H1 (cell line): ENCODE measurements around the gene UNK. TPM values are rescaled to one million over a fixed set of nuclear protein-coding genes. Genes with fewer than 3 reads are reported as not detected.

ENCODE experiments used
- CTCF ChIA-PET: fragments of 300-600 bp; sonication (Branson Sonifier 250); formaldehyde crosslinking; loops from one replicate; lab custom pipeline; 2021; ENCODE audit not compliant: partially characterized antibody; lab: Charles Lee
- POLR2A ChIA-PET: fragments of 300-600 bp; sonication (Branson Sonifier 250); formaldehyde crosslinking; loops from one replicate; lab custom pipeline; 2021; ENCODE audit warnings: inconsistent platforms; ENCODE audit not compliant: partially characterized antibody; lab: Charles Lee
- DNase-seq, 2 experiments: peaks; one replicate each; pipeline versions ENCODE4 v3.0.0 to v3.0.0-alpha.2; 2010 to 2022; ENCODE audit warnings: low spot score in 2 of 2, low read depth in 1 of 2, mixed read lengths in 1 of 2
- FAIRE-seq: peaks from 2 replicates; lab custom pipeline; 2011; peaks lifted over from hg19 to GRCh38; lab: Jason Lieb, UNC
- H2AFZ ChIP-seq: 2 replicates; pipeline ENCODE4 v1.8.1; 2012; ENCODE audit warnings: low read length, inconsistent platforms
- H2AK5ac ChIP-seq: 2 replicates; pipeline ENCODE4 v1.6.1; 2013; ENCODE audit warnings: low read depth, low read length
- H2BK120ac ChIP-seq: replicated peaks from 2 replicates; pipeline ENCODE3; 2013; ENCODE audit warnings: low read depth, low read length, inconsistent platforms
- H2BK12ac ChIP-seq: 2 replicates; pipeline ENCODE4 v1.6.1; 2013; ENCODE audit warnings: low read depth, low read length
- H2BK15ac ChIP-seq: 2 replicates; pipeline ENCODE4 v1.6.1; 2013; ENCODE audit warnings: low read length
- H2BK20ac ChIP-seq: 2 replicates; pipeline ENCODE4 v1.6.1; 2013; ENCODE audit warnings: low read length
- H2BK5ac ChIP-seq: 2 replicates; pipeline ENCODE4 v1.6.1; 2013; ENCODE audit warnings: low read depth, low read length
- H3K14ac ChIP-seq: 2 replicates; pipeline ENCODE4 v1.6.1; 2013; ENCODE audit warnings: inconsistent platforms; ENCODE audit not compliant: insufficient read length
- H3K18ac ChIP-seq: 2 replicates; pipeline ENCODE4 v1.6.1; 2013; ENCODE audit warnings: low read length; ENCODE audit errors: extremely low read depth
- H3K23ac ChIP-seq: 2 replicates; pipeline ENCODE4 v1.6.1; 2013; ENCODE audit warnings: inconsistent platforms; ENCODE audit not compliant: insufficient read length
- H3K23me2 ChIP-seq: 2 replicates; pipeline ENCODE4 v1.6.1; 2013; ENCODE audit warnings: low read depth, low read length
- H3K27ac ChIP-seq: 2 replicates; pipeline ENCODE4 v1.6.1; 2011; ENCODE audit warnings: low read depth, low read length, inconsistent platforms
- H3K27me3 ChIP-seq, 4 experiments: replicated peaks in 1 of 4; 1 replicate in 1 of 4; 2 replicates in 3 of 4; pipeline versions ENCODE4 v1.6.1 to v1.8.1; 2011 to 2013; ENCODE audit warnings: low read length in 3 of 4, mild to moderate bottlenecking in 3 of 4, inconsistent platforms in 2 of 4, mixed read lengths in 2 of 4, moderate library complexity in 1 of 4; ENCODE audit not compliant: control insufficient read depth in 3 of 4, insufficient read depth in 3 of 4; ENCODE audit errors: extremely low read depth in 1 of 4
- H3K36me3 ChIP-seq, 4 experiments: 2 replicates each; pipeline versions ENCODE4 v1.6.1 to v1.8.1; 2011 to 2013; ENCODE audit warnings: mild to moderate bottlenecking in 4 of 4, low read length in 3 of 4, moderate library complexity in 2 of 4, control low read depth in 1 of 4, inconsistent platforms in 1 of 4; ENCODE audit not compliant: insufficient read depth in 4 of 4, control insufficient read depth in 2 of 4
- H3K4ac ChIP-seq: replicated peaks from 2 replicates; pipeline ENCODE3; 2013; ENCODE audit warnings: low read length, low read depth, mixed read lengths, inconsistent platforms; ENCODE audit not compliant: insufficient read length
- H3K4me1 ChIP-seq, 4 experiments: replicated peaks in 1 of 4; 1 replicate in 1 of 4; 2 replicates in 3 of 4; pipeline versions ENCODE4 v1.6.1 to v1.8.1; 2011 to 2013; ENCODE audit warnings: low read length in 3 of 4, inconsistent platforms in 2 of 4, mixed read lengths in 1 of 4; ENCODE audit not compliant: insufficient read depth in 4 of 4, control insufficient read depth in 3 of 4
- H3K4me2 ChIP-seq, 2 experiments: 2 replicates each; pipeline versions ENCODE4 v1.6.1 to v1.8.1; 2011 to 2013; ENCODE audit warnings: low read depth in 2 of 2, low read length in 2 of 2, control low read depth in 1 of 2, inconsistent platforms in 1 of 2, mild to moderate bottlenecking in 1 of 2; ENCODE audit not compliant: insufficient read depth in 1 of 2
- H3K4me3 ChIP-seq, 4 experiments: fragments of 200-600, 300-600 bp in 1 of 4; sonication (generic), shearing (Covaris generic), sonication (Bioruptor Twin) in 1 of 4; 2 replicates each; pipeline versions ENCODE4 v1.5.1 to v1.8.1; 2011 to 2016; ENCODE audit warnings: low read length in 4 of 4, low read depth in 3 of 4, control low read depth in 2 of 4, inconsistent platforms in 2 of 4, mild to moderate bottlenecking in 2 of 4, mixed read lengths in 1 of 4, moderate library complexity in 1 of 4; ENCODE audit not compliant: insufficient read depth in 2 of 4; ENCODE audit errors: extremely low read depth in 1 of 4
- H3K56ac ChIP-seq: replicated peaks from 2 replicates; pipeline ENCODE3; 2013; ENCODE audit warnings: low read depth, mild to moderate bottlenecking, mixed read lengths, low read length, inconsistent platforms; ENCODE audit not compliant: insufficient read length
- H3K79me1 ChIP-seq: 2 replicates; pipeline ENCODE4 v1.6.1; 2013; ENCODE audit warnings: low read depth, low read length, control low read depth
- H3K79me2 ChIP-seq, 2 experiments: 2 replicates each; pipeline versions ENCODE4 v1.6.1 to v1.8.1; 2012 to 2013; ENCODE audit warnings: low read length in 2 of 2, mild to moderate bottlenecking in 2 of 2, inconsistent platforms in 1 of 2; ENCODE audit not compliant: insufficient read depth in 2 of 2, control insufficient read depth in 1 of 2
- H3K9ac ChIP-seq, 4 experiments: replicated peaks in 1 of 4; 1 replicate in 1 of 4; 2 replicates in 3 of 4; pipeline versions ENCODE4 v1.6.1 to v1.8.1; 2011 to 2013; ENCODE audit warnings: low read depth in 3 of 4, low read length in 3 of 4, control low read depth in 2 of 4, mild to moderate bottlenecking in 2 of 4, moderate library complexity in 2 of 4, inconsistent platforms in 1 of 4; ENCODE audit errors: extremely low read depth in 1 of 4
- H3K9me3 ChIP-seq, 2 experiments: 2 replicates each; pipeline versions ENCODE4 v1.6.1 to v1.8.1; 2012 to 2013; ENCODE audit warnings: mild to moderate bottlenecking in 2 of 2, moderate library complexity in 2 of 2, control low read depth in 1 of 2, inconsistent platforms in 1 of 2, low read depth in 1 of 2, low read length in 1 of 2, mixed read lengths in 1 of 2; ENCODE audit not compliant: insufficient read depth in 2 of 2
- H4K20me1 ChIP-seq, 2 experiments: replicated peaks in 1 of 2; 2 replicates each; pipeline versions ENCODE3 to v1.8.1; 2011 to 2013; ENCODE audit warnings: inconsistent platforms in 2 of 2, low read length in 2 of 2, mild to moderate bottlenecking in 1 of 2; ENCODE audit not compliant: insufficient read depth in 2 of 2, control insufficient read depth in 1 of 2
- H4K5ac ChIP-seq: 2 replicates; pipeline ENCODE4 v1.6.1; 2013; ENCODE audit warnings: low read length, low read depth, mixed read lengths, inconsistent platforms; ENCODE audit not compliant: insufficient read length
- H4K8ac ChIP-seq: 2 replicates; pipeline ENCODE4 v1.8.0; 2013; ENCODE audit warnings: mild to moderate bottlenecking, moderate library complexity, low read length, inconsistent platforms; ENCODE audit not compliant: insufficient read depth; ENCODE audit errors: extremely low read depth
- H4K91ac ChIP-seq: replicated peaks from 2 replicates; pipeline ENCODE3; 2013; ENCODE audit warnings: low read length, mixed read lengths, inconsistent platforms; ENCODE audit not compliant: insufficient read length
- BACH1 ChIP-seq: IDR thresholded peaks from 2 replicates; pipeline ENCODE4 v1.6.1; 2012; ENCODE audit warnings: low read length, improper control_type of control experiment
- BRCA1 ChIP-seq: IDR thresholded peaks from 2 replicates; pipeline ENCODE4 v1.6.1; 2012; ENCODE audit warnings: low read depth, low read length, improper control_type of control experiment
- CBX8 ChIP-seq: fragments of 300-800, 300-1000 bp; sonication (generic); IDR thresholded peaks from 2 replicates; pipeline ENCODE4 v1.7.1; 2016; ENCODE audit warnings: low read depth, low read length, borderline replicate concordance
- EGR1 ChIP-seq: IDR thresholded peaks from 2 replicates; pipeline ENCODE4 v1.6.1; 2011; ENCODE audit warnings: low read depth, low read length, borderline replicate concordance
- JUN ChIP-seq: IDR thresholded peaks from 2 replicates; pipeline ENCODE4 v1.6.1; 2011; ENCODE audit warnings: low read depth, mild to moderate bottlenecking, improper control_type of control experiment, low read length
- JUND ChIP-seq: IDR thresholded peaks from 2 replicates; pipeline ENCODE4 v1.6.1; 2011; ENCODE audit warnings: mild to moderate bottlenecking, improper control_type of control experiment, low read length
- POU5F1 ChIP-seq: IDR thresholded peaks from 2 replicates; pipeline ENCODE4 v1.6.1; 2011; ENCODE audit warnings: low read depth, mild to moderate bottlenecking, low read length, moderate library complexity
- SIX5 ChIP-seq: IDR thresholded peaks from 2 replicates; pipeline ENCODE4 v1.6.1; 2011; ENCODE audit warnings: mild to moderate bottlenecking, low read depth, low read length
- SUZ12 ChIP-seq: fragments of 200-600 bp; sonication (generic); IDR thresholded peaks from 2 replicates; pipeline ENCODE4 v1.6.1; 2012; ENCODE audit warnings: mild to moderate bottlenecking, inconsistent platforms, low read length, moderate library complexity, mixed read lengths
- TEAD4 ChIP-seq: IDR thresholded peaks from 2 replicates; pipeline ENCODE4 v1.6.1; 2012; ENCODE audit warnings: low read depth, low read length, inconsistent platforms, mixed read lengths
- USF2 ChIP-seq: IDR thresholded peaks from 2 replicates; pipeline ENCODE4 v1.6.1; 2011; ENCODE audit warnings: low read length, improper control_type of control experiment
- WGBS, 2 experiments: shearing (Covaris generic) in 1 of 2; methylation state at CpG; one replicate each; pipeline versions ENCODE4 v1.1.6 to v1.1.7; 2013 to 2015; ENCODE audit warnings: low lambda C conversion rate in 2 of 2, mixed read lengths in 2 of 2, inconsistent platforms in 1 of 2, low coverage in 1 of 2, missing lambda C conversion rate in 1 of 2; ENCODE audit not compliant: insufficient replicate concordance in 2 of 2, insufficient coverage in 1 of 2, insufficient read length in 1 of 2; ENCODE audit errors: extremely low coverage in 1 of 2, missing lambda C conversion rate in 1 of 2; 5-methylcytosine and 5-hydroxymethylcytosine counted together
- polyA plus RNA-seq, 7 experiments: library from polyadenylated mRNA; depleted of rRNA in 3 of 7; stranded (reverse) in 5 of 7; unstranded in 2 of 7; fragments of >200 nt in 5 of 7; fragments of 200-250 nt in 2 of 7; gene quantifications; 1 replicate in 5 of 7; 2 replicates in 1 of 7; 4 replicates in 1 of 7; pipeline versions ENCODE4 v1.2.1 to v1.2.3, GENCODE V29; 2011 to 2013; ENCODE audit warnings: missing spikeins in 2 of 7, mixed read lengths in 2 of 7
- total RNA-seq: library from RNA; stranded (reverse); fragmentation: NEBNext Ultra II Directional; extraction: Animal tissue kit (Norgen Biotek cat#: 25700); gene quantifications from 2 replicates; pipeline ENCODE4 v1.2.1, GENCODE V29; 2021

The UNK gene
- total and polyA plus RNA-seq, 2 of the 8 experiments (the other 6 are each of a cell fraction or from before 2014, with no cell fraction given), result 24.2 to 33.3 TPM

GRCh38 chr17:75754378-75755204, 30.0 kb upstream of the UNK start:
- Histone ChIP-seq H4K8ac (peak overlapping the region; percentile 71; the same call in 1 of the 2 replicates), H2BK15ac (peak overlapping the region; percentile 100), H4K20me1 (peaks cover 0 to 4% of the 10 kb centered on the region in 2 experiments), H3K56ac (no peak overlapping the region), H3K4me3 (no peak overlapping the region), H3K4me2 (0 out of 4 replicates have a peak overlapping the region, but pooled peaks of 1 of the 2 experiments have one; percentile 73), H3K4ac (no peak overlapping the region), H3K27me3 (peaks cover 0 to 2% (median 0%) of the 10 kb centered on the region in 4 experiments; a peak in 2 of 7 replicates), H4K5ac (no peak overlapping the region), H2BK120ac (peak overlapping the region; percentile 10), H2AK5ac (no peak overlapping the region), H3K4me1 (peaks cover 0 to 7% (median 3%) of the 10 kb centered on the region in 4 experiments; a peak in 4 of 7 replicates), H3K79me1 (no peaks in the 10 kb centered on the region), H3K79me2 (no peaks in the 10 kb centered on the region), H3K27ac (no peak overlapping the region), H3K36me3 (no peaks in the 10 kb centered on the region), H2BK20ac (no peak overlapping the region; the same call in 1 of the 2 replicates), H3K14ac (no peak overlapping the region), H3K18ac (no peak overlapping the region; the same call in 1 of the 2 replicates), H2BK5ac (no peak overlapping the region; the same call in 1 of the 2 replicates), H2BK12ac (peak overlapping the region; percentile 30; the same call in 1 of the 2 replicates), H2AFZ (no peak overlapping the region), H3K9ac (no peak overlapping the region), H3K23me2 (no peaks in the 10 kb centered on the region; the same call in 1 of the 2 replicates), H3K23ac (no peak overlapping the region), H3K9me3 (no peaks in the 10 kb centered on the region), H4K91ac (peak overlapping the region; percentile 81)
- WGBS, 2 experiments, result 86% methylated on average over 27 of the region's 27 CpGs; no CpG with 5 or more reads in 1 of the 2 experiments
- TF ChIP-seq SIX5, result no peak
- no peak for TF ChIP-seq CBX8
- TF ChIP-seq USF2, result no peak
- TF ChIP-seq JUND, result no peak
- no peak for TF ChIP-seq SUZ12
- no peak for TF ChIP-seq POU5F1
- TF ChIP-seq JUN, result no peak
- TF ChIP-seq BRCA1, result no peak
- no peak for TF ChIP-seq BACH1
- TF ChIP-seq TEAD4, result no peak
- TF ChIP-seq EGR1, result no peak
- DNase-seq, result peak in 1 of 2 experiments; percentile 46
- ChIA-PET CTCF (interaction anchor here (0.8 to 19.5 kb wide), 17 partner anchors 7 to 517 kb away, joined by 3 to 359 read pairs (median 8); partner anchors contain the start of genes GALK1, RECQL5, SMIM5 and UNK), POLR2A (interaction anchor here (1.9 to 15.1 kb wide), 4 partner anchors 9 to 34 kb away, joined by 6 to 425 read pairs (median 13); partner anchors contain the start of genes GALK1 and ITGB4)
- FAIRE-seq, result no peak
